Muscle of arm (tissue), 12 donors: ENCODE measurements around the gene PALB2. TPM values are rescaled to one million over a fixed set of nuclear protein-coding genes. Genes with fewer than 3 reads are reported as not detected.

Experiments
- DNase-seq: peaks from one replicate; pipeline ENCODE4 v3.0.0-alpha.2; 2013
- polyA plus RNA-seq, 12 donors: library from polyadenylated mRNA; unstranded; fragments of 120-200 nt; gene quantifications; one replicate each; pipeline ENCODE4 v1.2.1, GENCODE V29; 2013; ENCODE audit not compliant: insufficient read length in 12 of 12

Gene PALB2
- polyA plus RNA-seq, 12 donors = 8.1 to 13.9 (median 10.7) TPM; not detected in 1

GRCh38 chr16:23554536-23554935 is 86.6 kb downstream of the PALB2 start:
- no peak for DNase-seq

Other genes with a start within 250 kb of the PALB2 start
- 10 to 100 TPM in 11 of 12 donors, not detected in 1; 10.7 to 28.9 (median 15.5) TPM for gene COG7, start 188.1 kb downstream of the PALB2 start, polyA plus RNA-seq
- gene GGA2, start 130.8 kb downstream of the PALB2 start, polyA plus RNA-seq = 100 to 1,000 TPM in 9 of 12 donors, 10 to 100 TPM in 2, not detected in 1; 49.9 to 167 (median 110) TPM
- gene EARS2, start 84.0 kb downstream of the PALB2 start, polyA plus RNA-seq = 10 to 100 TPM in 11 of 12 donors, not detected in 1; 14.9 to 25.3 (median 18.6) TPM
- 10 to 100 TPM; 59.3 to 93.8 (median 67.3) TPM for gene UBFD1, start 83.6 kb downstream of the PALB2 start, polyA plus RNA-seq
- gene NDUFAB1, start 45.0 kb downstream of the PALB2 start, polyA plus RNA-seq = 100 to 1,000 TPM in 5 of 12 donors, 10 to 100 TPM in 6, not detected in 1; 53.4 to 117 (median 99.1) TPM
- 10 to 100 TPM in 11 of 12 donors, not detected in 1; 30.1 to 58.0 (median 45.5) TPM for gene DCTN5, start 156 bp upstream of the PALB2 start, polyA plus RNA-seq
- 10 to 100 TPM in 9 of 12 donors, 1 to 10 TPM in 2, not detected in 1; 8.7 to 28.4 (median 13.1) TPM for gene PLK1, start 37.6 kb upstream of the PALB2 start, polyA plus RNA-seq
- under 1 TPM in 5 of 12 donors, not detected in 7; 0.08 to 0.43 (median 0.17) TPM for gene ERN2, start 71.9 kb upstream of the PALB2 start, polyA plus RNA-seq
- gene CHP2, start 113.7 kb upstream of the PALB2 start, polyA plus RNA-seq = 10 to 100 TPM in 2 of 12 donors, 1 to 10 TPM in 2, under 1 TPM in 5, not detected in 3; 0.09 to 16.3 (median 0.31) TPM
- gene PRKCB, start 194.7 kb upstream of the PALB2 start, polyA plus RNA-seq = 1 to 10 TPM in 9 of 12 donors, under 1 TPM in 2, not detected in 1; 0.75 to 6.3 (median 1.8) TPM